GM19351 (cell line): Measurements from ENCODE around the gene TPSD1.
"Not testable (repeated sequence)": the region's sequence is repeated elsewhere in the genome, so short reads cannot be mapped to it uniquely, and the experiment has no call there.

Experiments used
- ATAC-seq: cut with Tn5 transposase; IDR thresholded peaks from one replicate; pipeline ENCODE4 v1.9.1; 2021; ENCODE audit warnings: mild to moderate bottlenecking, moderate library complexity; ENCODE audit not compliant: unreplicated experiment

The TPSD1 gene

GRCh38 chr16:1240436-1240835 lies 15.4 kb upstream of the TPSD1 start, which contains the start of gene TPSAB1:
Gene TPSAB1, plus strand, starts transcription at chr16:1240705. Its CDS starts 234 bp downstream, at chr16:1240939.
- not testable (repeated sequence) for ATAC-seq

GRCh38 chr16:1241081-1241480 lies 14.8 kb upstream of the TPSD1 start:
- not testable (repeated sequence) for ATAC-seq

GRCh38 chr16:1243363-1243762 lies 12.5 kb upstream of the TPSD1 start:
- not testable (repeated sequence) for ATAC-seq

GRCh38 chr16:1243907-1244850 lies 11.7 kb upstream of the TPSD1 start:
- not testable (repeated sequence) for ATAC-seq

GRCh38 chr16:1244881-1245280 lies 11.0 kb upstream of the TPSD1 start:
- ATAC-seq: no peak

- no peak for ATAC-seq
These were observed 10.3 kb upstream of the TPSD1 start for GRCh38 chr16:1245452-1246020.

- not testable (repeated sequence) for ATAC-seq
These were observed 7.8 kb upstream of the TPSD1 start for GRCh38 chr16:1247903-1248537.

- not testable (repeated sequence) for ATAC-seq
These were observed 6.7 kb upstream of the TPSD1 start for GRCh38 chr16:1249031-1249755.

GRCh38 chr16:1253701-1254364 lies 2.0 kb upstream of the TPSD1 start:
- not testable (repeated sequence) for ATAC-seq

GRCh38 chr16:1254821-1255220 lies 1.0 kb upstream of the TPSD1 start:
- not testable (repeated sequence) for ATAC-seq

GRCh38 chr16:1256296-1256873 lies 516 bp downstream of the TPSD1 start:
- ATAC-seq: not testable (repeated sequence)

GRCh38 chr16:1256874-1257322 lies 1.0 kb downstream of the TPSD1 start:
- ATAC-seq: no peak

GRCh38 chr16:1257561-1258224 lies 1.8 kb downstream of the TPSD1 start:
- no peak for ATAC-seq

GRCh38 chr16:1258225-1258600 lies 2.3 kb downstream of the TPSD1 start:
- ATAC-seq: no peak

- ATAC-seq: no peak
These were observed 3.3 kb downstream of the TPSD1 start for GRCh38 chr16:1258906-1259759.

- ATAC-seq: no peak
These were observed 3.8 kb downstream of the TPSD1 start for GRCh38 chr16:1259760-1260068.

- ATAC-seq: no peak
These were observed 4.3 kb downstream of the TPSD1 start for GRCh38 chr16:1260101-1260680.
